Fibroblast of lung (primary cell): ENCODE data around the gene AAMP. TPM values are rescaled to one million over a fixed set of nuclear protein-coding genes. Genes with fewer than 3 reads are reported as not detected.

Experiments
- DNase-seq, 2 donors: peaks; one replicate each; pipeline versions ENCODE4 v3.0.0 to v3.0.0-alpha.2; 2010; ENCODE audit warnings: low read depth in 2 of 2
- H2AFZ ChIP-seq: 2 replicates; pipeline ENCODE4 v1.5.1; 2012; ENCODE audit warnings: low read length, control low read depth, inconsistent platforms
- H3K27ac ChIP-seq: 2 replicates; pipeline ENCODE4 v1.5.1; 2011; ENCODE audit warnings: low read length, control low read depth; ENCODE audit not compliant: insufficient read depth
- H3K27me3 ChIP-seq: 2 replicates; pipeline ENCODE4 v1.5.1; 2011; ENCODE audit warnings: mild to moderate bottlenecking, low read length; ENCODE audit not compliant: control insufficient read depth, insufficient read depth
- H3K36me3 ChIP-seq: 2 replicates; pipeline ENCODE4 v1.5.1; 2011; ENCODE audit warnings: low read length; ENCODE audit not compliant: control insufficient read depth, insufficient read depth
- H3K4me1 ChIP-seq: 2 replicates; pipeline ENCODE4 v1.5.1; 2011; ENCODE audit warnings: low read length; ENCODE audit not compliant: control insufficient read depth, insufficient read depth; ENCODE audit errors: extremely low read depth
- H3K4me2 ChIP-seq: 2 replicates; pipeline ENCODE4 v1.5.1; 2011; ENCODE audit warnings: low read length, control low read depth; ENCODE audit not compliant: insufficient read depth; ENCODE audit errors: extremely low read depth
- H3K4me3 ChIP-seq, 4 experiments: fragments of 200-600 bp in 1 of 4; sonication (generic) in 1 of 4; replicated peaks in 1 of 4; 2 replicates each; pipeline ENCODE4 v1.5.1; 2011 to 2016; ENCODE audit warnings: low read length in 4 of 4, low read depth in 3 of 4, mild to moderate bottlenecking in 3 of 4, control low read depth in 2 of 4, inconsistent platforms in 1 of 4, mixed read lengths in 1 of 4; ENCODE audit not compliant: insufficient read depth in 1 of 4; ENCODE audit errors: control extremely low read depth in 1 of 4
- H3K79me2 ChIP-seq: 2 replicates; pipeline ENCODE4 v1.5.1; 2012; ENCODE audit warnings: mild to moderate bottlenecking, low read length, inconsistent platforms; ENCODE audit not compliant: control insufficient read depth, insufficient read depth
- H3K9ac ChIP-seq: 2 replicates; pipeline ENCODE4 v1.5.1; 2011; ENCODE audit warnings: mild to moderate bottlenecking, low read length, control low read depth; ENCODE audit not compliant: insufficient read depth
- H3K9me3 ChIP-seq: 2 replicates; pipeline ENCODE4 v1.5.1; 2012; ENCODE audit warnings: low read depth, low read length; ENCODE audit not compliant: control insufficient read depth, insufficient read depth
- H4K20me1 ChIP-seq: 2 replicates; pipeline ENCODE4 v1.5.1; 2011; ENCODE audit warnings: low read length; ENCODE audit not compliant: control insufficient read depth, insufficient read depth; ENCODE audit errors: extremely low read depth
- EZH2 ChIP-seq: IDR thresholded peaks from 2 replicates; pipeline ENCODE4 v1.5.1; 2012; ENCODE audit warnings: low read length, control low read depth, mild to moderate bottlenecking; ENCODE audit errors: missing control alignments
- polyA plus RNA-seq, 2 donors: library from polyadenylated mRNA; depleted of rRNA in 1 of 2; stranded (reverse) in 1 of 2; unstranded in 1 of 2; fragments of >200 nt; gene quantifications; 2 replicates each; pipeline ENCODE4 v1.2.1, GENCODE V29; 2011 to 2012; ENCODE audit warnings: missing spikeins in 1 of 2
- total RNA-seq: library from RNA; depleted of rRNA; stranded (reverse); fragments of >200 nt; gene quantifications from 2 replicates; pipeline ENCODE4 v1.2.1, GENCODE V29; 2014
- TF ChIP-seq, protein P1 (sequence below), 2 donors: IDR thresholded peaks in 1 of 2; conservative IDR thresholded peaks in 1 of 2; 1 replicate in 1 of 2; 2 replicates in 1 of 2; pipeline ENCODE4 v1.5.1; 2011 to 2012; ENCODE audit warnings: low read length in 2 of 2, control low read depth in 1 of 2, inconsistent platforms in 1 of 2, low read depth in 1 of 2, mild to moderate bottlenecking in 1 of 2

Gene AAMP
- total and polyA plus RNA-seq, 2 donors (not counting 1 experiment from before 2014, with no cell fraction given), result 53.1 to 110 TPM

GRCh38 chr2:218284106-218284811 is 14.3 kb upstream of the AAMP start:
- peak overlapping the region; percentile 100 for H3K27ac ChIP-seq
- H3K9me3 ChIP-seq, result no peaks in the 10 kb centered on the region
- H2AFZ ChIP-seq, result no peak overlapping the region
- peaks cover 15% of the 10 kb centered on the region for H3K36me3 ChIP-seq
- peaks cover 77% of the 10 kb centered on the region for H3K79me2 ChIP-seq
- DNase-seq, result peak; percentile 82
- no peaks in the 10 kb centered on the region for H3K27me3 ChIP-seq
- peak overlapping the region; percentile 72 for H3K4me2 ChIP-seq
- H3K4me1 ChIP-seq, result peaks cover 48% of the 10 kb centered on the region
- no peaks in the 10 kb centered on the region for H4K20me1 ChIP-seq
- peak overlapping the region in 1 of 4 experiments; percentile 30 for H3K4me3 ChIP-seq
- TF ChIP-seq, protein P1, sequence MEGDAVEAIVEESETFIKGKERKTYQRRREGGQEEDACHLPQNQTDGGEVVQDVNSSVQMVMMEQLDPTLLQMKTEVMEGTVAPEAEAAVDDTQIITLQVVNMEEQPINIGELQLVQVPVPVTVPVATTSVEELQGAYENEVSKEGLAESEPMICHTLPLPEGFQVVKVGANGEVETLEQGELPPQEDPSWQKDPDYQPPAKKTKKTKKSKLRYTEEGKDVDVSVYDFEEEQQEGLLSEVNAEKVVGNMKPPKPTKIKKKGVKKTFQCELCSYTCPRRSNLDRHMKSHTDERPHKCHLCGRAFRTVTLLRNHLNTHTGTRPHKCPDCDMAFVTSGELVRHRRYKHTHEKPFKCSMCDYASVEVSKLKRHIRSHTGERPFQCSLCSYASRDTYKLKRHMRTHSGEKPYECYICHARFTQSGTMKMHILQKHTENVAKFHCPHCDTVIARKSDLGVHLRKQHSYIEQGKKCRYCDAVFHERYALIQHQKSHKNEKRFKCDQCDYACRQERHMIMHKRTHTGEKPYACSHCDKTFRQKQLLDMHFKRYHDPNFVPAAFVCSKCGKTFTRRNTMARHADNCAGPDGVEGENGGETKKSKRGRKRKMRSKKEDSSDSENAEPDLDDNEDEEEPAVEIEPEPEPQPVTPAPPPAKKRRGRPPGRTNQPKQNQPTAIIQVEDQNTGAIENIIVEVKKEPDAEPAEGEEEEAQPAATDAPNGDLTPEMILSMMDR (conservative IDR thresholded peaks at IDR 0.05 in 1 of 2, IDR thresholded peaks at IDR 0.05 in 1 of 2; ENCODE audit: low read depth in 1 of 2, low read length in 2 of 2), result no peak
- no peak for TF ChIP-seq EZH2
- peak overlapping the region; percentile 31 for H3K9ac ChIP-seq

DNA sequence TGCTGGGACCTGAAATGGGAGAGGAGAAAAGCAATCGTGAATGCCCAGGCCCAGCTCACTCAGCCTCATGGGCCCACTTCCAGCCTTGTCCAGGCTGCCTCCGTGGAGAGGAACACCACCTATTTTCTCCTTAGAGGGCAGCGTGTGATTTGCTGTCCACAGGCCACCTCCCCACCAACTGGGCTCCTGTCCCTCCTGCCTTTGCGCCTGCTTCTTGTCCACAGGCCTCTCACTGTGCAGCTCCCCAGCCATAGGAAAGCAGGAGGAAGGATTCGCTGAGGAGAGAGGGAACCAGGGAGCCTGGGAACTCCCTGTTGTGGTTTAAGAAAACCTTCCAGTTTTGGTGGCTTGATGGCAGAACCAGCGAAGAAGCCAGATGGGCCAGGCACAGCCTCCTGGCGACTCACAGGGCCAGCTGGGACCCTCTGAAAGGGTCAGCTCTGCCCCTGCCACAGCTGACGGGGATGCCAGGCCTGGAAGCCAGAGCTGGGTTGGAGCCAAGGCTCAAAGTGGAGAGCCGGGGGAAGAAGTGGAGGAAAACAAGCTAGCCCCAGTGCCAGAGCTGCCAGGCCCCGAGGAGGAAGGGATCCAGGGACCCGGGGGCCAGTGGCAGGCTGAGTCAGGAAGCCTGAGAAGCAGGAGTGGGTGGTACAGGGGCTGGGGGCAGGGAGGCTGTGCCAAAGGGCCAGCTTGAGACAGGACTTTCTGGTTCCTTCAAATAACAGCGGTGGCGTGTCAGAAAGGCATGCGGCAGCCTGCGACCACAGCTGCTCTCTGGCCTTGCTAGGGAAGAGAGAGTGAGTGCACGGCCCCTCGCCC is 12.4 kb upstream of the AAMP start:
- H3K4me3 ChIP-seq, result peak overlapping the region in 1 of 4 experiments; percentile 8
- peak; percentile 57 to 77 for DNase-seq
- H3K79me2 ChIP-seq, result peaks cover 67% of the 10 kb centered on the region
- H4K20me1 ChIP-seq, result no peaks in the 10 kb centered on the region
- H3K27ac ChIP-seq, result peak overlapping the region; percentile 77
- peaks cover 46% of the 10 kb centered on the region for H3K4me1 ChIP-seq
- H3K36me3 ChIP-seq, result peaks cover 21% of the 10 kb centered on the region
- H3K4me2 ChIP-seq, result peak overlapping the region; percentile 6
- no peaks in the 10 kb centered on the region for H3K9me3 ChIP-seq
- H3K27me3 ChIP-seq, result no peaks in the 10 kb centered on the region
- H2AFZ ChIP-seq, result no peak overlapping the region
- H3K9ac ChIP-seq, result peak overlapping the region; percentile 9
- TF ChIP-seq, protein P1 (conservative IDR thresholded peaks at IDR 0.05 in 1 of 2, IDR thresholded peaks at IDR 0.05 in 1 of 2; ENCODE audit: low read depth in 1 of 2, low read length in 2 of 2), result no peak
- no peak for TF ChIP-seq EZH2

DNA sequence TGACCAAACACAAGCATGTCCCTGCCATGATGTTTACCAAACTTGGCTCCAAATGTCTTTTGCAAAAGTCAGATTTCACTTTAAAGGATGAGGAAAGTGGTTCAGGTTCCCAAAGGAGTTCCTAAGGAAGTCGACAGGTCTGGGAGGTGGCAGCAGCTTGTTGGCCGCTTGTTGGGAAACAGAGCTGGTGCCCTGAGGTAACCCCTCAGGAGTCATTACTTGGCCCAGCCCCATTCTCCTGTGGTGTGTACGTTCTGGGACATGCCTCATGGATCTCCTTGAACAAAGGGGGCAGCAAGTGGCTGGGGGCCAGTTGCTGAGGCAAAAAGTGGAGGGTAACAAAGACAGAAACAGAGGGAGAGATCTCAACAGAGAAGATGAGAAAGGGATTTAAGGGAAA is 11.5 kb upstream of the AAMP start:
- no peaks in the 10 kb centered on the region for H4K20me1 ChIP-seq
- no peak overlapping the region for H3K4me3 ChIP-seq
- H3K9ac ChIP-seq, result peak overlapping the region; percentile 18
- no peak overlapping the region for H3K4me2 ChIP-seq
- TF ChIP-seq, protein P1 (conservative IDR thresholded peaks at IDR 0.05 in 1 of 2, IDR thresholded peaks at IDR 0.05 in 1 of 2; ENCODE audit: low read depth in 1 of 2, low read length in 2 of 2), result no peak
- no peak for TF ChIP-seq EZH2
- no peak overlapping the region for H2AFZ ChIP-seq
- H3K4me1 ChIP-seq, result peaks cover 41% of the 10 kb centered on the region
- H3K79me2 ChIP-seq, result peaks cover 67% of the 10 kb centered on the region
- peak; percentile 18 to 30 for DNase-seq
- no peaks in the 10 kb centered on the region for H3K27me3 ChIP-seq
- no peaks in the 10 kb centered on the region for H3K9me3 ChIP-seq
- peak overlapping the region; percentile 77 for H3K27ac ChIP-seq
- peaks cover 29% of the 10 kb centered on the region for H3K36me3 ChIP-seq
